BJ (cell line): ENCODE data around the gene CHTF18. TPM values are rescaled to one million over a fixed set of nuclear protein-coding genes. Genes with fewer than 3 reads are reported as not detected.
"Not testable (repeated sequence)": the region's sequence is repeated elsewhere in the genome, so short reads cannot be mapped to it uniquely, and the experiment has no call there.

Experiments
- CTCF ChIA-PET: fragments of 350-600 bp; formaldehyde crosslinking; extraction: SDS; loops from one replicate; lab custom pipeline; 2021; ENCODE audit warnings: antibody characterized with exemption, inconsistent platforms; lab: Yijun Ruan, JAX
- POLR2A ChIA-PET: fragments of 300-600 bp; sonication (Branson Sonifier 250); formaldehyde crosslinking; extraction: SDS; loops from one replicate; lab custom pipeline; 2021; ENCODE audit warnings: antibody characterized with exemption; lab: Charles Lee
- DNase-seq: peaks from one replicate; pipeline ENCODE4 v3.0.0-alpha.2; 2011; ENCODE audit warnings: low read depth
- H3K27me3 ChIP-seq: 2 replicates; pipeline ENCODE4 v1.6.0; 2011; ENCODE audit warnings: low read length; ENCODE audit not compliant: control insufficient read depth, insufficient read depth
- H3K36me3 ChIP-seq: 2 replicates; pipeline ENCODE4 v1.5.1; 2011; ENCODE audit warnings: low read length; ENCODE audit not compliant: control insufficient read depth, insufficient read depth
- H3K4me3 ChIP-seq: 2 replicates; pipeline ENCODE4 v1.5.1; 2011; ENCODE audit warnings: low read depth, mild to moderate bottlenecking, control low read depth, low read length
- CTCF ChIP-seq: IDR thresholded peaks from 2 replicates; pipeline ENCODE4 v1.5.1; 2011; ENCODE audit warnings: low read depth, mild to moderate bottlenecking, control low read depth, inconsistent platforms, low read length, moderate library complexity; ENCODE audit not compliant: insufficient read depth
- polyA plus RNA-seq: library from polyadenylated mRNA; depleted of rRNA; stranded (reverse); fragments of >200 nt; gene quantifications from 2 replicates; pipeline ENCODE4 v1.2.3, GENCODE V29; 2011

The CHTF18 gene
- polyA plus RNA-seq, 1 experiment, result 6.1 TPM

- Histone ChIP-seq H3K4me3 (no peak overlapping the region), H3K27me3 (no peaks in the 10 kb centered on the region), H3K36me3 (no peaks in the 10 kb centered on the region)
- ChIA-PET POLR2A (no interaction called here), CTCF (no interaction called here)
- no peak for DNase-seq
- TF ChIP-seq CTCF, result no peak
Observed at GRCh38 chr16:818132-818531, 29.7 kb downstream of the CHTF18 start.

GRCh38 chr16:818592-818991, 30.2 kb downstream of the CHTF18 start:
- Histone ChIP-seq H3K27me3 (peaks cover 1% of the 10 kb centered on the region; the same call in 1 of the 2 replicates), H3K36me3 (no peaks in the 10 kb centered on the region), H3K4me3 (no peak overlapping the region)
- no peak for DNase-seq
- POLR2A ChIA-PET, result no interaction called here
- CTCF ChIA-PET, result no interaction called here
- TF ChIP-seq CTCF, result no peak

GRCh38 chr16:819336-820043, 31.1 kb downstream of the CHTF18 start:
- DNase-seq, result no peak
- no peak for TF ChIP-seq CTCF
- Histone ChIP-seq H3K4me3 (no peak overlapping the region), H3K36me3 (no peaks in the 10 kb centered on the region), H3K27me3 (peaks cover 2% of the 10 kb centered on the region; the same call in 1 of the 2 replicates)
- ChIA-PET POLR2A (no interaction called here), CTCF (interaction anchor here (1.1 kb wide), 1 partner anchor 235 kb away, joined by 3 read pairs; no protein-coding TSS in a partner anchor)

GRCh38 chr16:820044-820408, 31.6 kb downstream of the CHTF18 start:
- H3K36me3 ChIP-seq, DNase-seq, H3K27me3 ChIP-seq, H3K4me3 ChIP-seq: not testable (repeated sequence)
- POLR2A ChIA-PET, result interaction anchor here (0.6 kb wide), 1 partner anchor 202 kb away, joined by 4 read pairs; no protein-coding TSS in a partner anchor
- CTCF ChIA-PET, result interaction anchor here (1.1 kb wide), 1 partner anchor 235 kb away, joined by 3 read pairs; no protein-coding TSS in a partner anchor

- Histone ChIP-seq H3K4me3 (no peak overlapping the region), H3K27me3 (peaks cover 2% of the 10 kb centered on the region), H3K36me3 (no peaks in the 10 kb centered on the region)
- ChIA-PET POLR2A (interaction anchor here (0.6 kb wide), 1 partner anchor 202 kb away, joined by 4 read pairs; no protein-coding TSS in a partner anchor), CTCF (interaction anchor here (1.1 kb wide), 1 partner anchor 234 kb away, joined by 3 read pairs; no protein-coding TSS in a partner anchor)
- DNase-seq, result no peak
- no peak for TF ChIP-seq CTCF
Observed at GRCh38 chr16:820748-821147, 32.3 kb downstream of the CHTF18 start.

GRCh38 chr16:821751-822150, 33.3 kb downstream of the CHTF18 start:
- ChIA-PET CTCF (interaction anchor here (0.8 to 1.2 kb wide), 2 partner anchors 234 to 236 kb away, joined by 3 read pairs; no protein-coding TSS in a partner anchor), POLR2A (no interaction called here)
- Histone ChIP-seq H3K27me3 (peaks cover 5% of the 10 kb centered on the region), H3K36me3 (no peaks in the 10 kb centered on the region), H3K4me3 (no peak overlapping the region)
- TF ChIP-seq CTCF, result no peak
- DNase-seq, result no peak
